Stimulated activated CD8-positive, alpha-beta memory T cell treated with anti-CD3 and anti-CD28 coated beads, Interleukin-12 subunit alpha, Interleukin-12 subunit beta, amount 100 ng/mL, for 24 hours (primary cell): Measurements from ENCODE around the gene DNAJC5.
"Not testable (repeated sequence)": the region's sequence is repeated elsewhere in the genome, so short reads cannot be mapped to it uniquely, and the experiment has no call there.

Source experiments
- DNase-seq: peaks from one replicate; pipeline ENCODE4 v3.0.0-alpha.2; 2020; ENCODE audit errors: extremely low read depth

DNAJC5 gene

GRCh38 chr20:63908008-63908682 lies 13.2 kb downstream of the DNAJC5 start:
- DNase-seq = no peak

- no peak for DNase-seq
Measured at GRCh38 chr20:63911176-63911575, 16.2 kb downstream of the DNAJC5 start.

GRCh38 chr20:63913768-63914167 lies 18.8 kb downstream of the DNAJC5 start:
- no peak for DNase-seq

GRCh38 chr20:63915471-63915870 lies 20.5 kb downstream of the DNAJC5 start:
- no peak for DNase-seq

- DNase-seq = not testable (repeated sequence)
Measured at GRCh38 chr20:63916371-63916939, 21.5 kb downstream of the DNAJC5 start.

GRCh38 chr20:63917811-63918210 lies 22.9 kb downstream of the DNAJC5 start:
- no peak for DNase-seq

- no peak for DNase-seq
Measured at GRCh38 chr20:63919130-63919529, 24.2 kb downstream of the DNAJC5 start.

GRCh38 chr20:63920226-63920625 lies 25.3 kb downstream of the DNAJC5 start:
- no peak for DNase-seq

GRCh38 chr20:63923651-63924050 lies 28.7 kb downstream of the DNAJC5 start:
- no peak for DNase-seq

- DNase-seq = no peak
Measured at GRCh38 chr20:63924241-63924640, 29.3 kb downstream of the DNAJC5 start.

- no peak for DNase-seq
Measured at GRCh38 chr20:63926298-63926697, 31.4 kb downstream of the DNAJC5 start.

GRCh38 chr20:63929071-63929470 lies 34.1 kb downstream of the DNAJC5 start:
- no peak for DNase-seq

- DNase-seq = not testable (repeated sequence)
Measured at GRCh38 chr20:63929473-63929883, 34.6 kb downstream of the DNAJC5 start.

- DNase-seq = no peak
Measured at GRCh38 chr20:63930971-63931553, 36.1 kb downstream of the DNAJC5 start.

GRCh38 chr20:63931735-63932134 lies 36.8 kb downstream of the DNAJC5 start:
- DNase-seq = no peak

- DNase-seq = no peak
Measured at GRCh38 chr20:63932606-63933160, 37.8 kb downstream of the DNAJC5 start.

- DNase-seq = no peak
Measured at GRCh38 chr20:63933646-63934045, 38.7 kb downstream of the DNAJC5 start.

GRCh38 chr20:63934271-63935068 lies 39.5 kb downstream of the DNAJC5 start:
- no peak for DNase-seq

GRCh38 chr20:63935447-63935846 lies 40.5 kb downstream of the DNAJC5 start:
- no peak for DNase-seq

- DNase-seq = no peak
Measured at GRCh38 chr20:63937596-63937995, 42.7 kb downstream of the DNAJC5 start.

- no peak for DNase-seq
Measured at GRCh38 chr20:63939061-63939935, 44.4 kb downstream of the DNAJC5 start.
